Stimulated activated CD4-positive, alpha-beta T cell treated with anti-CD3 and anti-CD28 coated beads, Interleukin-4, amount 100 ng/mL, for 48 hours (primary cell): ENCODE data around the gene STRN.
"Not testable (repeated sequence)": the region's sequence is repeated elsewhere in the genome, so short reads cannot be mapped to it uniquely, and the experiment has no call there.

Experiments used
- DNase-seq, 2 donors: peaks; one replicate each; pipeline ENCODE4 v3.0.0-alpha.2; 2020; ENCODE audit warnings: low read depth in 2 of 2

The STRN gene

DNA sequence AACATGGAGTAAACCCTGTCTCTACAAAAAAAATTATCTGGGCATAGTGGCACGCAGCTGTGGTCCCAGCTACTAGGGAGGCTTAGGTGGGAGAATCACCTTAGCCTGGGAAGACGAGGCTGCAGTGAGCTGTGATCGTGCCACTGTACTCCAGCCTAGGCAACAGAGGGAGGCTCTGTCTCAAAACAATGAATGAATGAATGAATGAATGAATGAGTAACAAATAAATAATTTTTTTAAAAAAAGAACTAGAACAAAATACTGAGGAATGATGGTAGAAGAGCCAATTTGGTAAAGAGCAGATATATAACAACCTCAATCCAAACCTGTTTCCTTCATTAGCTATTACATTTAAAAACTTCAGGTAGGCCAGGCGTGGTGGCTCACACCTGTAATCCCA is 60.1 kb downstream of the STRN start:
- no peak for DNase-seq

DNA sequence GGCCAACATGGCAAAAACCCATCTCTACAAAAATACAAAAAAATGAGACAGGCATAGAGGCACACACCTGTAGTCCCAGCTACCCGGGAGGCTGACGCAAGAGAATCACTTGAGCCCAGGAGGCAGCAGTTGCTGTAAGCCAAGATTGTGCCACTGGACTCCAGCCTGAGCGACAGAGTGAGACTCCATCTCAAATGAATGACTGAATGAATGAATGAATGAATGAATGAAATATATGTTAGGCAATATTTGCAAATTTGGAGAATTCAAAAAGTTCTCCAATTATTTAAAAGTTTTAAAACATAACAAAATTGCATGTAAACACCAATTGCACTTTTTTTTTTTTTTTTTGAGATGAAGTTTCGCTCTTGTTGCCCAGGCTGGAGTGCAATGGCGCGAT is 61.7 kb downstream of the STRN start:
- DNase-seq = no peak

DNA sequence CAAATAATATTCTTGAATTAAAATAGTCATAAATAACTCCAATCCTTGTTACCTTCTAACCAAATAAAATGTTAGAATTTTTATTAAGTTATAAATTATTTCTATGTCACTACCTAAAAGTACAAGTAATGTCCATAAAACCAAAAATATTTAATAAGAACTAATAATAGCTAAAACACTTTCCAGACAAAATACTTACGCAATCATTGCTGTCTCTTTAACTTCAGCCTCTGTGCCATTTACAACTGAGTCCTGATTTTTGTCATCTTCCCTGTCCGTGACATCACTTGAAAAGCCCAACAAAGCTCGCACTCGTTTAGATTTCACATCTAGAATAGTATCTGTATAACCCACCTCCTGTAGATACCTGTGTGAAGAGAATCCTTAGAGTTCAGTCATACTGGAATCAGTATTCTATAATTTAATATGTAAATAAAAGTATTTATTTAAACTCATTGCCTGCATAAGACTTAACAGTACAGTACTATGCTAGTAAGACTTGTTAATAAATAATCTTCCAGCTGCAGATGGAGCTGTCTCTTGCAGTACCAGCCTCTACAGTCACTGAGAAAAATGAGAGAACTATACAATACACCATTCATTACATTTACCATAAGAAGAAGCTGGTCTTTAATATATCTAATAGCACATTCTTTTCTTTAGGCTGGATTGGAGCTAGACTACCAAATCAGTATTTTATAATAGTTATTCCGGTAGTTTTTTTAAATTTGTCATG is 63.8 kb downstream of the STRN start:
- no peak for DNase-seq

DNA sequence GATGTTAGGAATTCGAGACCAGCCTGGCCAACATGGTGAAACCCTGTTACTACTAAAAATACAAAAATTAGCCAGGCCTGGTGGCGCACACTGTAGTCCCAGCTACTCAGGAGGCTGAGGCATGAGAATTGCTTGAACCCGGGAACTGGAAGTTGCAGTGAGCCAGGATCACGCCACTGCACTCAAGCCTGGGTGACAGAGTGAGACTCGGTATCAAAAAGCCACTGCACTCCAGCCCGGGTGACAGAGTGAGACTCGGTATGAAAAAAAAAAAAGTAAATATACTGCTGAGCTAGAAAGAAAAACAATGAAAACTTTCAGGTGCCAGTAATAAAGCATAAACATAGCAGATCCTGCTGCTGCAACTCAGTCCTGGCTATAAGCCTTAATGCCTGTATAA is 73.5 kb downstream of the STRN start:
- no peak for DNase-seq

DNA sequence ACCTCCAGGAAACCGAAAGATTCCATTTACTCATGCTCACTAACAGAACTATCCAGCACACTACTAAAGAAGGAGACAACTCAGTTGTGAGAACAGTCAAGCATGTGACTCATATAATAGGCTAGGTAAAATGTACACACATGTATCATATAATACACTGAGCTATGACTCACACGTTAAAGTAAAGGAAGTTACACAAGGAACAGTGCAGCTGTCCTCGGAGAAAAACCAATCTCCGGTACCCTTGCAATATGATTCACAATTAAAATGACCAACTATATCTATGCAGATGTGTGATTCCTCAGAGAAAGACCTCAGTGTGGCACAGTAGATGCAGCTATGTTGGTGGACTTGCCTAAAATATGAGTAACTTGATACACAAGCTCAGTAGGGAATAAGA is 76.5 kb downstream of the STRN start:
- DNase-seq = peak in 1 of 2 donors; percentile 2

DNA sequence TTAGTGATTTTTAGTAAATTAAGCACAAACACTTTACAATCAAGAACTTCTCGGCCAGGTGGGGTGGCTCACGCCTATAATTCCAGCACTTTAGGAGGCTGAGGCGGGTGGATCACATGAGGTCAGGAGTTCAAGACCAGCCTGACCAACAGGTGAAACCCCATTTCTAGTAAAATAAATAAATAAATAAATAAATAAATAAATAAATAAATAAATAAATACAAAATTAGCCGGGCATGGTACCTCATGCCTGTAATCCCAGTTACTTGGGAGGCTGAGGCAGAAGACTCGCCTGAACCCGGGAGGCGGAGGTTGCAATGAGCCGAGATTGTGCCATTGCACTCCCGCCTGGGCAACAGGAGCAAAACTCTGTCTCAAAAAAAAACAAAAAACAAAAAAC is 79.2 kb downstream of the STRN start:
- DNase-seq = not testable (repeated sequence)

DNA sequence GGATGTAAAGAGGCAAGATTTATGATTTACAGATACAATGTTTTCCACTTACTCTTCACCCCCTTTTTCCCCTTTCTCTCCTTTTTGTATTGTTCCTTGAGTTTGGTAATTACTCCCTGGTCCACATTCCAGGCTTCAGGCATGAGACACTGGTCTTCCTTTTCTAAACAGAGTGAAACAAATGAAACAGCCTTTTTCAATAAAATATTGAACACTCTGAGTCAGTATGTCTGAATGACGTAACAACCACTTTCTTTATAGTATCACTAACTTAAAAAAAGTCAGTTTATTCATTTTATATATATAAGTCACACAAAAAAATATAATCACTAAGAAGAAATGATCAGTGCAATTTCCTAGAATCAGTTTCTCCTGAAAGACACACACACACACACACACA is 79.7 kb downstream of the STRN start:
- DNase-seq = no peak

DNA sequence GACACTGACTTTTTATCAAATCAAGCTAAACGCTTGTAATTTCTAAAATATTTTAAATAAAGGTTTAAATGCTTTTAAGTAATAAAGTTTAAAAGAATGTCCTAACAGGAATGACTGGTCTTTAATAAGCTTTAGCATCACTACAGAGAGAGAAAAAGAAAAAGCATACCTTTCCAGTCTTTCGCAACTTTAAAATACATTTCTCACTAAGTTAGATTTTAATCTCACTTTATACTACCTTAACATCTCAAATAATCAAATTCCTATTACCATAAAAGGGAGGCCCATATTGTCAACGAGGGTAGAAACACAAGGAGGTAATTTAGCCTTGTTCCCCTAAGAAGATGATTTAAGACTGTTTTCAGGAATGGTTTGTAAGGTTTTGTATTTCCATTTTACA is 80.7 kb downstream of the STRN start:
- DNase-seq = no peak

DNA sequence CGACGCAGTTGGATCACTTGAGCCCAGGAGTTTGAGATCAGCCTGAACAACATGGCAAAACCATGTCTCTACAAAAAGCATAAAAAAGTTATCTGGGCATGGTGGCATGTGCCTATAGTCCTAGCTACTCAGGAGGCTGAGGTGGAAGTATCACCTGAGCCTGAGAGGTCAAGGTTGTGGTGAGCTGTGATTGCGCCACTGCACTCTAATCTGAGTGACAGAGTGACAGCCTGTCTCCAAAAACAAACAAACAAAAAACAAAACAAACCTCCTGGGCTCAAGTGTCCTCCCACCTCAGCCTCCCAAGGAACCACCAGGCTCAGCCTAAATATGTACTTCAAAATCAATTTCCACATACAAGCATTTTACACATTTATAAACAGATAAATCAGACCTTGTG is 83.8 kb downstream of the STRN start:
- DNase-seq = no peak

DNA sequence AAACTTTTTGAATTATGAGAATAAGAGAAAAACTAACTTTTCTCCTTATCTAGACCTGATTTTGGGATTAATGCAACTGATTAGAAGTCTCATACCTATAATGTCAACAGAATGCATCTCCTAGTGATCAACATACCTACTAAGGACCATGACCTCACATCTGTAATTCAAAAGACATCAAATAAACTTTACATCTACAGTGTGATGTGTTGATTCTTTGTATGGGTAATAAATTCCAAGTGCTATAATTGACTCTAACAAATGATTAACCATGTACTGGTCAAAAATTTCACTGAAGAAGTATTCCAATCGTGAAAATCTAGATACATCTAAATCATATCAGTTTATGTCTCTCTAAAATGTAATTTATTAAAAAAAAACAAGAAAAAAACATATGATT is 84.5 kb downstream of the STRN start:
- DNase-seq = no peak

DNA sequence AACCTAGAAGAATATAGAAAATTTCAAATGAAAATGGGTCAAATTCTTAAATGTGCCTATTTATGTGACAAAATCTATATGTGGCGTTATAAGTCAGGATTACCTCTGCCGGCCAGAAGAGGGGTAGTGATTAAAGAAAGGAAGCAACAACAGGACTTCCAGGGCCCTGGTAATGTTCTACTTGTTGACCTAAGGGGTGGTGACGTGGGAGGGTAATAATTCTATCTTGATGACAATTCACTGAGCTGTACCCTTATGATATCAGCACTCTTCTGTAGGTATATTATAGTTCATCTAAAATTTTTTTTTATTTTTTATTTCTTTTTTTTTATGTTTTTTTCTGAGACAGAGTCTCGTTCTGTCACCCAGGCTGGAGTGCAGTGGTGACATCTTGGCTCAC is 87.9 kb downstream of the STRN start:
- no peak for DNase-seq

DNA sequence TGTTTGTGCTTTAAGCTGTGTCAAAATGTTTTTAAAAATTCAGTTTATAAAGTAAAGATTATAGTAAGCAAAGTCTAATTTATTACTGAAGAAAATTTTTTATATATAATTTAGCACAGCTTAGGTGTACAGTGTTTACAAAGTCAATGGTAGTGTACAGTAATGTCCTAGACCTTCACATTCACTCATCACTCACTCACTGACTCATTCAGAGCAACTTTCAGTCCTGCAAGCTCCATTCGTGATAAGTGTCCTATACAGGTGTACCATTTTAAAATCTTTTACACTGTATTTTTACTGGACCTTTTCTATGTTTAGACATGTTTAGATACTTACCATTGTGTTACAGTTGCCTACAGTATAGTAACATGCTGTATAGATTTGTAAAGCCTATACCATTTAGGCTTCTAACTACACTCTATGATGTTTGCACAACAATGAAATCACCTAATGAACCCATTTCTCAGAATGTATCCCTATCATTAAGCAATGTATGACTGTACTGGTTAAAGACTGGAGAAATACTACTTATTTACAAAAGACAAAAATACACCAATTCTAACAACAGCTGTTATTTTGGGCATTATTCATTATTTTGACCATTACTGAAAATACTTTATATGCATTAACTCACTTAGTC is 95.1 kb downstream of the STRN start:
- no peak for DNase-seq

DNA sequence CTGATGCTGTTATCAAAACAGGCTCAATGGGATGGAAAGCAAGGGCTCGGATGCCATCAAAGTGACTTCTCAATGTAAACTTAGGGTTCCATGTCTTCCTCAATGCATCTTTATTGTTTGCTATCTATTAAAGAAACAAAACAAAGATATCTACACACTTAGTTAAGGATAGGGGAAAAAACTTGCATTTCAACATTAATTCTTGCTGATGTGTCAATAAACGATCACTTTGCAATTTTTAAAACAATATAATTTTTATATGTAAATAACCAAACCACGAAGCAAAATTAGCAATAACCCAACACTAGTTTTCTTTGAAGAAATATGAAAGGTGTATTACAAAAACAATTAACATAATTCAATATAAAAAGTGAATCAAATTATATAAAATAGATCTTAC is 96.7 kb downstream of the STRN start:
- no peak for DNase-seq

DNA sequence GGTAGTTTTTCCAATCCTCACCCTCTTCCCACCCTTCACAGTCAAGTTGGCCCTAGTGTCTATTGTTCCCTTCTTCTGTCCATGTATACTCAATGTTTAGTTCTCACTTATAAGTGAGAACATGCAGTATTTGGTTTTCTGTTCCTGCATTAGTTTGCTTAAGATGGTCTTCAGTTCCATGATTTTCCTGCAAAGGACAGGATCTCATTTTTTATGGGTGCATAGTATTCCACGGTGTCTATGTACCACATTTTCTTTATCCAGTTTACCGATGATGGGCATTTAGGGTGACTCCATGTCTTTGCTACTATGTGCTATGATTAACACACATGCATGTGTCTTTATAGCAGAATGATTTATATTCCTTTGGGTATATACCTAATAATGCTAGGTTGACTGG is 104.4 kb downstream of the STRN start:
- no peak for DNase-seq

DNA sequence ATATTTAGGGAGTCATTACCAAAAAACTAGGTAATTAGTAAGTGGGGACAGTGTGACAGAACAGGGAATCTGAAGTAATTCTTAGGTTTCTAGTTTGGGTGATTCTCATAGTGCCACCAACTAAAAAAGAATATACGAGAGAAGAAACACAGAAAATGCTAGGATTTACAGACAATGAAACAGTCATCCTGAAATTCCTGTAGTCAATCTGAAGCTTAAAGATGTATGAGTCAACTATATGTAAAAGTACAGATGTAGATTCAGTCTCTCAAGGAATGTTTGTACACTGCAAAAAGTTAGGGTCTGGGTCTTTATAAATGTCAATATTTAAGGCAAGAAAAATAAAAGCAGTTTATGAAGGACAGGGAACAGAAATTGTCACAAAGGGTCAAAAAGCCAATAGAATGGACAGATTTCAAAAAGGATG is 107.0 kb downstream of the STRN start:
- DNase-seq = no peak

DNA sequence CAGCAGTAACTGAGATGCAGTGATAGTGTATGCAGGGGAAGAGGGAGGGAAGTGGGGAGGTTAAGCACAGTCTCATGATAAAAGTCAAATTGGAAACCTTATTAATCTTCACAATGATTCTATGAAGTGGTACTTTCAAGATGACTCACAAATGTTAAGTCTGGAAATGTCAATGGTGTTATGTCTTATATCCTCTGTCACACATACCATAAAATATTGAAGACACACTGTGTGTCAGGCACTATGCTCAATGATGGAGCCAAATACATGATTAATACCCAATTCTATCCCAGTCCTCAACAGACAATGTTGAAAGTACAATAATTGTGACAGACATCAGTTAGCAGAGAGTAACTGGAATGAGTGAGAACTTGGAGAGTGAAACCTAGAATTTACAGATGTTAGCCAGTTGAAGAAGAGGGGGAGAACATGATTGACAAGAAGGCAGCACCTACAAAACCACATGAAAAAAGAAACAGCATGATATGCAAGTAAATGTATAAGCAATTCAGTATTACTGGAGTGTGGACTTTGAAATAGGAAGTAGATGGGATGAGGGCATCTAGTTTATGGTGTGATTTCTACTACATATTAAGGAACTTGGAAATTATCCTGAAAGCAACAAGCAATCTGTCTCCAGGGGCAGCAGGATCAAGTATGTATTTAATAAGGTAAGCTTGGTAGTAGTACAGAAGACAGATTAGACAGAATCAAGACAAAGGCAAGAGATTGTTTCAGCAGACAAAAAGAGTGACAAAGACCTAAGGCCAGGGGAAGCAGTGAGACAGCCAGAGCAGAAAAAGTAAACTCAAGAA is 107.6 kb downstream of the STRN start:
- DNase-seq = no peak

DNA sequence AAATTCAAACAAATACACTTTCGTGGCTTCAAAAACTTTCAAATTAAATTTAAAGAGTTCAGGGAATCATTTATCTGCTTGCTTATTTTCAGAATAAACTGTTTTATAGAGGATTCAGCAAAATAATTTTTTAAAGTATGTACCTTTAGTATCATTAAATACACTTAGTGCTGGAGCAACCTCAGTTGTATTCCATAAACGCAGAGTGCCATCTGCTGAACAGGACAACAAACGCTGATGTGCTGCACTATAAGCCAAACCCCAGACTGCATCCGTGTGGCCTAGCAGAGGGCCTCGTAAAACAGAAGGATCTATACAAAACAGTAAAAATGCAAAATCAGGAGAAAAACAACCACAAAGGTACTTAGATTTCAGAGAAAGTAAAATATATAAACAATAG is 108.6 kb downstream of the STRN start:
- DNase-seq = no peak

DNA sequence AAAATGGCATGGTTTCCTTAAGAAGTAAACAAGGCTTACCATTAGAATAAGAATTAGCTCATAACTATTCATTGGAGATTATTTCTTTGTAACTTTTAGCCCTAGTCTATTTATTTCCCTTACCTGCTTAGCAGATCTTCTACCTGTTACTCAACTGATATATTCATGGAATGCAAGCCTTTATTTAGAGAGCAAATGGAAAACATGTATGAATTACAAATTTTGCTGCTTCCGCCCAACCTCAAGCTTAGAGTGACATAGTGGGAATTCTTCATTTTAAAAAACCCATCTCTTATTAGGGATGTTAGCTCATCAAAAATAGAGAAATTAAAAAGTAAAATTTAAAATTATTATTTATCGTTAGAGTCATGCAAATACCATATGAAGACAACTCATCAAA is 110.9 kb downstream of the STRN start:
- DNase-seq = no peak

DNA sequence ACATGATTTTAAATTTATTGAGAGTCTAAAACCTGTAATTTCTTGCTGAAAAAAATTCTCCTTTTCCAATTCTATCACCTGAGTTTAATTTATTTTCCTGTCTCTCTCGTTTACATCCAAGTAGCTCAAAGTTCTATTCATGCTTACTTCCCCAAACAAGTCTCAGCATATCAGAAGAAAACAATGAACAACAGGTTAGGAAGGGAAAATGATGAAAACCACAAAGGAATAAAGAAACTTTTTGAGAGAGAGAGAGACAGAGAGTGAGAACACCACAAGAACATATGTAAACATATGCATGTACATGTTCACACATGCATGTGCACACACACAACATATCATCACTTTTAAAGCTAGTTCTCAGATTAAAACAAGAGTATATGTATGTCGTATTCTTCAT is 112.1 kb downstream of the STRN start:
- no peak for DNase-seq

DNA sequence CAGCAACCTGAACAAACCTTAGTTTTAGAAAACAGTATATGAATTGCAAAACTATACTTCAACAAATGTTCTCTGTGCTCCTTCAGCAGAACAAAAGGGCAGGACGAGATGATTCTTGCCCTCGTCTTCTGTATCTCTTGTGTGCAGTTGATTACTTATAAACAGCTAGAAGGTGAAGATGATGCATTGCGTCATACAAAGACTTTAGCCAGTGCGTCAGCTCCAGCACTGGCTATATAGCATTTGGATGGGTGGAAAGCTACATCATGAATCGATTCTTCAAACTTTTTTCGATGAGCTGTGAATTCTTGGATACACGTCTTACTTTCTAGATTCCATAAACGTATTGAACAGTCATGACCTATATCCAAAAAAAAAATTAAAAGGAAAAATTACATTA is 117.1 kb downstream of the STRN start:
- no peak for DNase-seq

DNA sequence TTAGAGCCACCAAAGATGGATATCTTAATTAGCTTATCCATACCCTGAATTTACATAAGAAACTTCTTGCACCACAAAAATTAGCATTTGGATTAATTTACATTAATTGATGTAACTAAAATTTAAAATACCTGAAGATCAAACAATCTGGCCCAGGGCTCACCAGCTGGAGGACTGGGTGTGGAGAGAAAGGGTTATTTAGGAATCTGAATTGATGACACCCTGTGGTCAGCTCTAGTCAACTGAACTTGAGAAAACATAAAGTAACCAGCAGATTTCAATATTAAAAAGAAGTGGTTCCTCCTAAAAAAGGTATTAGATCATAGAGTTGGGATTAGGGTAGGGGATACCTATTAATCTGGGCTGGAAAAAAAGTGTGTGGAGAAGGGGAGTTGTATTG is 122.5 kb downstream of the STRN start:
- no peak for DNase-seq

DNA sequence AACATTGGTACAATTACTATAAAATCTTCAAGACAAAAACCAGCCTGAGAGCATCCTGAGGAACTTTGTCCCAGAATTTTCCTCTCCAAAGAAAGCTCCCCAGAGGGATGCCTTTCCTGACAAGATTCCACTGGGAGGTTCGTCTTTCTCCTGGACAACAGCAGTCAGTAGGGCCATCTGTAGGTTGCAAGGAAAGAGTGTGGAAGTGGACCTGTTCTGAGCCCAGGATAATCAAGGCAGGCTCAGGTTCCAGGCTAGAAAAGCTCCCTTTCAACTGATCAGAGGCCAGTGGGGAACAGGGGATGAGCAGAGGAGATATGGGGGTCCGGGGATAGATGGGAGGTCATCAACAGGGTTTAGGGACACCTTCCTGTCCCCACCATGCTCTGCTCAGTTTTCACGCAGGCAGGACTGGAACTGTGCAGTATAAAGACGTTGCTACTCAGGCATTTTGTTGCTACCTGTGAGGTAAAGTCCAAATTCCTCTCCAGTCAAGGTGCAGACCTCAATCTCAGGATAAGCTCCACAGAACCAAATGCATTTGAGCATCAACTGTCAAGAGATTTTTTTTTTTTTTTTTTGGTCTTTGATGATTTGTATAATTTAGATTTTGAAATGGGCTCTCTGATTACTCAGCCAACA is 126.2 kb downstream of the STRN start:
- no peak for DNase-seq
